MG63 (cell line): ENCODE data around the gene SIRPG. TPM values are rescaled to one million over a fixed set of nuclear protein-coding genes. Genes with fewer than 3 reads are reported as not detected.
"Not testable (repeated sequence)": the region's sequence is repeated elsewhere in the genome, so short reads cannot be mapped to it uniquely, and the experiment has no call there.

Experiments used
- DNase-seq: peaks from one replicate; pipeline ENCODE4 v3.0.0-alpha.2; 2020
- H3K27me3 ChIP-seq: fragments of 250-450 bp; sonication (Bioruptor Pico); 2 replicates; pipeline ENCODE4 v1.5.1; 2020; ENCODE audit warnings: mild to moderate bottlenecking, moderate library complexity
- H3K36me3 ChIP-seq: fragments of 250-450 bp; sonication (Bioruptor Pico); 2 replicates; pipeline ENCODE4 v1.5.1; 2020; ENCODE audit warnings: mild to moderate bottlenecking, moderate library complexity
- H3K4me3 ChIP-seq: fragments of 250-450 bp; sonication (Bioruptor Pico); 2 replicates; pipeline ENCODE4 v1.5.1; 2020; ENCODE audit warnings: mild to moderate bottlenecking, moderate library complexity
- H3K9me3 ChIP-seq: fragments of 250-450 bp; sonication (Bioruptor Pico); 2 replicates; pipeline ENCODE4 v1.5.1; 2020; ENCODE audit warnings: mild to moderate bottlenecking, moderate library complexity
- total RNA-seq: library from RNA; depleted of rRNA; stranded (reverse); fragments of >200 nt; shearing (Covaris generic); gene quantifications from 2 replicates; pipeline ENCODE4 v1.2.3, GENCODE V29; 2014; ENCODE audit warnings: low replicate concordance; rRNA removed

The SIRPG gene
- total RNA-seq = not detected in 2 replicates

- H3K4me3 ChIP-seq = no peak within 1 kb of the TSS
- H3K36me3 ChIP-seq = no peaks in the 10 kb centered on the region
- no peak for DNase-seq
- no peaks in the 10 kb centered on the region for H3K27me3 ChIP-seq
- H3K9me3 ChIP-seq = no peaks in the 10 kb centered on the region
Observed at GRCh38 chr20:1657556-1658334, at the start of gene SIRPG. TSS of gene SIRPG (minus strand) at chr20:1657779. CDS start at chr20:1657714, 65 bp downstream.

GRCh38 chr20:1706887-1707286, 49.3 kb upstream of the SIRPG start:
- not testable (repeated sequence) for DNase-seq, H3K36me3 ChIP-seq, H3K4me3 ChIP-seq, H3K9me3 ChIP-seq, H3K27me3 ChIP-seq

GRCh38 chr20:1706079-1706478, 48.5 kb upstream of the SIRPG start:
- Histone ChIP-seq H3K9me3 (no peaks in the 10 kb centered on the region), H3K27me3 (no peaks in the 10 kb centered on the region)
- DNase-seq = no peak

GRCh38 chr20:1702855-1703254, 45.3 kb upstream of the SIRPG start:
- H3K9me3 ChIP-seq = no peaks in the 10 kb centered on the region
- H3K27me3 ChIP-seq = no peaks in the 10 kb centered on the region
- H3K4me3 ChIP-seq = no peak overlapping the region
- no peak for DNase-seq
- no peaks in the 10 kb centered on the region for H3K36me3 ChIP-seq

More at GRCh38 chr20:1706079-1706478, 48.5 kb upstream of the SIRPG start:
- H3K4me3 ChIP-seq = no peak overlapping the region
- no peaks in the 10 kb centered on the region for H3K36me3 ChIP-seq

- no peak overlapping the region for H3K4me3 ChIP-seq
- no peaks in the 10 kb centered on the region for H3K36me3 ChIP-seq
- H3K27me3 ChIP-seq = no peaks in the 10 kb centered on the region
- no peak for DNase-seq
- no peaks in the 10 kb centered on the region for H3K9me3 ChIP-seq
Observed at GRCh38 chr20:1702328-1702727, 44.7 kb upstream of the SIRPG start.

GRCh38 chr20:1700990-1701389, 43.4 kb upstream of the SIRPG start:
- H3K36me3 ChIP-seq = no peaks in the 10 kb centered on the region
- no peak overlapping the region for H3K4me3 ChIP-seq
- no peaks in the 10 kb centered on the region for H3K27me3 ChIP-seq
- H3K9me3 ChIP-seq = no peaks in the 10 kb centered on the region
- DNase-seq = no peak

- no peaks in the 10 kb centered on the region for H3K27me3 ChIP-seq
- H3K9me3 ChIP-seq = no peaks in the 10 kb centered on the region
- DNase-seq = no peak
- H3K4me3 ChIP-seq = no peak overlapping the region
- H3K36me3 ChIP-seq = no peaks in the 10 kb centered on the region
Observed at GRCh38 chr20:1697592-1697991, 40.0 kb upstream of the SIRPG start.

- H3K9me3 ChIP-seq = no peaks in the 10 kb centered on the region
- H3K36me3 ChIP-seq = no peaks in the 10 kb centered on the region
- no peaks in the 10 kb centered on the region for H3K27me3 ChIP-seq
- H3K4me3 ChIP-seq = no peak overlapping the region
- DNase-seq = no peak
Observed at GRCh38 chr20:1696521-1697209, 39.1 kb upstream of the SIRPG start.

- no peak overlapping the region for H3K4me3 ChIP-seq
- DNase-seq = no peak
- no peaks in the 10 kb centered on the region for H3K27me3 ChIP-seq
- H3K9me3 ChIP-seq = no peaks in the 10 kb centered on the region
- H3K36me3 ChIP-seq = no peaks in the 10 kb centered on the region
Observed at GRCh38 chr20:1694672-1695071, 37.1 kb upstream of the SIRPG start.

- DNase-seq = no peak
- Histone ChIP-seq H3K36me3 (no peaks in the 10 kb centered on the region), H3K9me3 (no peaks in the 10 kb centered on the region), H3K27me3 (no peaks in the 10 kb centered on the region), H3K4me3 (no peak overlapping the region)
Observed at GRCh38 chr20:1693427-1693826, 35.8 kb upstream of the SIRPG start.

GRCh38 chr20:1689721-1690120, 32.1 kb upstream of the SIRPG start:
- Histone ChIP-seq H3K27me3 (no peaks in the 10 kb centered on the region), H3K4me3 (no peak overlapping the region), H3K36me3 (no peaks in the 10 kb centered on the region), H3K9me3 (no peaks in the 10 kb centered on the region)
- no peak for DNase-seq

- Histone ChIP-seq H3K27me3 (no peaks in the 10 kb centered on the region), H3K4me3 (no peak overlapping the region), H3K36me3 (no peaks in the 10 kb centered on the region), H3K9me3 (no peaks in the 10 kb centered on the region)
- no peak for DNase-seq
Observed at GRCh38 chr20:1688886-1689538, 31.4 kb upstream of the SIRPG start.

- Histone ChIP-seq H3K4me3 (no peak overlapping the region), H3K27me3 (no peaks in the 10 kb centered on the region), H3K36me3 (no peaks in the 10 kb centered on the region), H3K9me3 (no peaks in the 10 kb centered on the region)
- no peak for DNase-seq
Observed at GRCh38 chr20:1687053-1687452, 29.5 kb upstream of the SIRPG start.

GRCh38 chr20:1686151-1686748, 28.7 kb upstream of the SIRPG start:
- Histone ChIP-seq H3K27me3 (no peaks in the 10 kb centered on the region), H3K9me3 (no peaks in the 10 kb centered on the region), H3K36me3 (no peaks in the 10 kb centered on the region), H3K4me3 (no peak overlapping the region)
- no peak for DNase-seq

- H3K4me3 ChIP-seq = no peak overlapping the region
- H3K27me3 ChIP-seq = no peaks in the 10 kb centered on the region; the same call in 1 of the 2 replicates
- DNase-seq = no peak
- H3K9me3 ChIP-seq = no peaks in the 10 kb centered on the region
- H3K36me3 ChIP-seq = no peaks in the 10 kb centered on the region
Observed at GRCh38 chr20:1685304-1686052, 27.9 kb upstream of the SIRPG start.

GRCh38 chr20:1684872-1685271, 27.3 kb upstream of the SIRPG start:
- no peak for DNase-seq
- no peaks in the 10 kb centered on the region for H3K36me3 ChIP-seq
- H3K4me3 ChIP-seq = no peak overlapping the region
- no peaks in the 10 kb centered on the region for H3K9me3 ChIP-seq
- no peaks in the 10 kb centered on the region; the same call in 1 of the 2 replicates for H3K27me3 ChIP-seq
